Panc1 (cell line): Measurements from ENCODE around the gene PLIN4.

ENCODE experiments used
- CTCF ChIP-seq: fragments of 450-650 bp; IDR thresholded peaks from 2 replicates; pipeline ENCODE4 v1.5.1; 2017; ENCODE audit warnings: mild to moderate bottlenecking
- SIN3A ChIP-seq: IDR thresholded peaks from 2 replicates; pipeline ENCODE4 v1.6.1; 2012; ENCODE audit warnings: low read depth, mild to moderate bottlenecking, low read length, moderate library complexity, borderline replicate concordance; ENCODE audit not compliant: insufficient read depth

GRCh38 chr19:4534836-4535658 is 16.8 kb upstream of the PLIN4 start, which contains the start of gene PLIN5:
- TF ChIP-seq CTCF (no peak), SIN3A (no peak)
